Measurements from ENCODE around the gene PRG2. TPM values are rescaled to one million over a fixed set of nuclear protein-coding genes. Genes with fewer than 3 reads are reported as not detected.

PRG2 gene
- polyA plus RNA-seq, 3 donors from 2014 or later = 0.19 TPM; not detected in 2

DNA sequence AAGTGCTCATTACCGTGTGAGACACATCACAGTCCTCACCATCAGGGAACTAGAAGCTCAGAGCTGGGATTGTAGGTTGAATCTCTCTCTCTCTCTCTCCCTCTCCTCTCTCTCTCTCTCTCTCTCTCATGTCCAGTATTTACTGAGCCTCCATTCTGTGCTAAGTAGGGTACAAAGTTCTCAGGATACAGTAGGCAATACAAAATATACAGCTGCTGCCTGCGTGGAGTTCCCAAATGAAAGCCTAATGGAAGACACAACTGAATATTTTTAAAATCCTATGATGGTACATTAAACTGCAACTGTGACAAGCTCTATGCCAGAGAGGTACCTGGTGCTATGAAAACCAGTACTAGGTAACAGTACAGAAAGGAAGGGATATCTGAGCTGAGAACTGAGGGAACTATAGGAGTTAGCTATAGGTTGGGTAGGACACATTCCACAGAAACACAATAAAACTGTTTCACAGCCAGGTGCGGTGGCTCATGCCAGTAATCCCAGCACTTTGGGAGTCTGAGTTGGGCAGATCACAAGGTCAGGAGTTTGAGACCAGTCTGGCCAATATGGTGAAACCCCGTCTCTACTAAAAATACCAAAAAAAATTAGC lies 9.6 kb upstream of the PRG2 start:
- H3K9me3 Mint-ChIP-seq = no peaks in the 10 kb centered on the region
- H3K4me3 Mint-ChIP-seq = no peak overlapping the region
- H3K27me3 Mint-ChIP-seq (ENCODE audit: low read depth in 3 of 3) = peaks cover 0 to 2% (median 2%) of the 10 kb centered on the region in 3 donors
- H3K36me3 Mint-ChIP-seq = peaks cover 0 to 2% (median 0%) of the 10 kb centered on the region in 3 donors
- H3K27ac Mint-ChIP-seq = no peak overlapping the region
- no peak for DNase-seq
- H3K4me1 Mint-ChIP-seq = no peaks in the 10 kb centered on the region

DNA sequence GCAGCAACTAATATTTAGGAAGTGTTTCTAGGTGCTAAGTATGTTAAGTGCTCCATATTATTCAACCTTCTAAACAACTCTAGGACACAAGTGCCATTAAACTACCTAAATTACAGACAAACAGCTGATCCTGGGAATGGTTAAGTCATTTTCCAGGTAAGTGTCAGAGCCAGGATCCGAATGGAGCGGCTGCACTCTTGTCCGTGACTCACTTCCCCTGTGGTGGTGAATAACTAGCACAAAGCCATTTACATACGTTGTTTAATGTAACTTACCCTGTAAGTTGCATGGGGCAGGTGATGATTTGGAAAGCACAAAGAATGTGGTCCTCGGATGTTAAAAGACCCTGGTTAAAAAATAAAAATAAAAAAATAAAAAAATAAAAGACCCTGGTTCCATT lies 8.8 kb upstream of the PRG2 start:
- Mint-ChIP-seq H3K36me3 (no peaks in the 10 kb centered on the region), H3K9me3 (no peaks in the 10 kb centered on the region), H3K4me1 (no peaks in the 10 kb centered on the region), H3K4me3 (no peak overlapping the region), H3K27ac (no peak overlapping the region), H3K27me3 (ENCODE audit: low read depth in 3 of 3) (peaks cover 0 to 2% (median 2%) of the 10 kb centered on the region in 3 donors)
- no peak for DNase-seq

DNA sequence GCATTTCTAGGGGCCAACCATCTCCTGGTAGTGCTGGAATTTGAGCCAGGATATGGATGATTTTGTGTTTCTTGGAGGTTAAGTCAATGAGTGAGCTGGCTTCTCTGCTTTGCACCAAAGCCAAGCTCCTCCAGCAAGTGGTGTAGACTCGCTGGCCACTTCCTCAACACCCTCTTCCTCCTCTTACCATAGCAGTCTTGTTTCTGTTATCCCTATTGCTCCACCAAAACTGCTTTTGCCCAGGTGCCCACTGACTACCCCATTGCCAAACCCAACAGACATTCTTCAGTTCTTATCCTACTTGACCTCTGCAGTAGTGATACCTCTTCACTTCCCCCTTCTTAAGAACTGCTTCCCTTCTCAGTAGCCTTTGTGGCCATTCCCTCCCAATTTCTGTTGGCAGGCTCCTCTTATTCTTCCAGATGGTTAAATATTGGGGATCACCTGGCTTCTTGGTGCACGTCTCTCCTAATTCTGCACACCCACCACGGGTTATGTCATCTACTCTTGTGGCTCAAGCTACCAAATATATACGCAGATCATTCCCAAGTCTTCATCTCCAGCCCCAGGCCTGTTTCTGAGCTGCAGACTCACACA lies 7.0 kb upstream of the PRG2 start:
- H3K4me3 Mint-ChIP-seq = no peak overlapping the region
- peaks cover 0 to 2% (median 2%) of the 10 kb centered on the region in 3 donors for H3K27me3 Mint-ChIP-seq (ENCODE audit: low read depth in 3 of 3)
- no peaks in the 10 kb centered on the region for H3K4me1 Mint-ChIP-seq

DNA sequence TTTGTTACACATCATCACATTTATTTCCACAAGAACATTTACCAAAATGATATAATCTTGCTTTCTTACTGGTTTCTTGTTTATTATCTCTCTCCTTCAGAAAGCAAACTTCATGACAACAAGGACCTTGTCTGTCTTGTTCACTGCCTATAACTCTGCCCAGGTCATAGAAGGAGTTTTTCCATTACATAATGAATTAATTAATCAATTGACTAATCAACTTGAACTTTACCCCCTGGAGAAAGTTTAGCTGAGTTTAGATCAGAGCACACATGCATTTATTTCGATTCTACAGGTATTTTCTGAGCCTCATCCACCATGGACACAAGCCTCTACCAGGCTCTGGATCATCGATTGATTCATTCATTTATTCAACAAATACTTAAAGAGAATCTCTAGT lies 6.3 kb upstream of the PRG2 start:
- no peaks in the 10 kb centered on the region for H3K36me3 Mint-ChIP-seq
- no peaks in the 10 kb centered on the region for H3K4me1 Mint-ChIP-seq
- no peak for DNase-seq
- H3K9me3 Mint-ChIP-seq = no peaks in the 10 kb centered on the region
- H3K4me3 Mint-ChIP-seq = no peak overlapping the region
- H3K27ac Mint-ChIP-seq = no peak overlapping the region
- peaks cover 0 to 4% (median 2%) of the 10 kb centered on the region in 3 donors for H3K27me3 Mint-ChIP-seq (ENCODE audit: low read depth in 3 of 3)

More for the DNA sequence above, 7.0 kb upstream of the PRG2 start:
- Mint-ChIP-seq H3K9me3 (no peaks in the 10 kb centered on the region), H3K36me3 (no peaks in the 10 kb centered on the region), H3K27ac (no peak overlapping the region)
- DNase-seq = no peak

DNA sequence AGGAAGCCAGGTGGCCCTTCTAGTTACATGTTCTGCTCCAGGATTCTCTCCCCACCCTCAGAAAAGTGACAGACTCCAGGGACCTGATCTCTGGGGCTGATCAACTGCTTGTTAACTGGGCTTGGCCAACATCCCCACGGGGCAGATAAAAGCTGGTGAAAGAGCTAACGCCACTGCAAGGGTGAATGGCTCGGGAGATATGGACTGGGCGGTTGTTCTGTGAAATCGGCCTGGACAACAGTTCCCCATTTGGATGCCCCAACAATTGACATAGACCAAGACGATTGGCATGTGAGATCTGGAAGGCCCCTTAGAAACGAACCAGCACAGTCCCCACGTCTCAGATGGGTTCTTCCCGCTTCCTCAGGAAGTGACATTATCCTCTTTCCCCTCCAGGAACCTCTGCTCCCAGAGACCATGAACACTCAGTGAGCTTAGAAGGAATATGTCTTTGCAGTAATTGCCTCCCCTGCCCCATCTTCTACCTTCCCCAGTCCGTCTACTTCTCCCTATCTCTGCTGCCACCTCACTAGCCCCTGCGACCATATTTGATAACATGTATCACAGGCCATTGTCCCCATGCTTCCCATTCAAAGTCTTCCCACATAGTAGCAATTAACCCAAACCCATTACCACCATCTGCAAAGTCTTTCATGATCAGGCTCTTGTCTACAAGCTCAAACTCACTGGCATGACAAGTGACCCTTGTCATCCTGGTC lies 5.6 kb upstream of the PRG2 start:
- Mint-ChIP-seq H3K27me3 (ENCODE audit: low read depth in 3 of 3) (peaks cover 0 to 2% (median 2%) of the 10 kb centered on the region in 3 donors), H3K27ac (no peak overlapping the region), H3K4me3 (no peak overlapping the region), H3K9me3 (no peaks in the 10 kb centered on the region), H3K4me1 (no peaks in the 10 kb centered on the region), H3K36me3 (no peaks in the 10 kb centered on the region)
- DNase-seq = no peak

DNA sequence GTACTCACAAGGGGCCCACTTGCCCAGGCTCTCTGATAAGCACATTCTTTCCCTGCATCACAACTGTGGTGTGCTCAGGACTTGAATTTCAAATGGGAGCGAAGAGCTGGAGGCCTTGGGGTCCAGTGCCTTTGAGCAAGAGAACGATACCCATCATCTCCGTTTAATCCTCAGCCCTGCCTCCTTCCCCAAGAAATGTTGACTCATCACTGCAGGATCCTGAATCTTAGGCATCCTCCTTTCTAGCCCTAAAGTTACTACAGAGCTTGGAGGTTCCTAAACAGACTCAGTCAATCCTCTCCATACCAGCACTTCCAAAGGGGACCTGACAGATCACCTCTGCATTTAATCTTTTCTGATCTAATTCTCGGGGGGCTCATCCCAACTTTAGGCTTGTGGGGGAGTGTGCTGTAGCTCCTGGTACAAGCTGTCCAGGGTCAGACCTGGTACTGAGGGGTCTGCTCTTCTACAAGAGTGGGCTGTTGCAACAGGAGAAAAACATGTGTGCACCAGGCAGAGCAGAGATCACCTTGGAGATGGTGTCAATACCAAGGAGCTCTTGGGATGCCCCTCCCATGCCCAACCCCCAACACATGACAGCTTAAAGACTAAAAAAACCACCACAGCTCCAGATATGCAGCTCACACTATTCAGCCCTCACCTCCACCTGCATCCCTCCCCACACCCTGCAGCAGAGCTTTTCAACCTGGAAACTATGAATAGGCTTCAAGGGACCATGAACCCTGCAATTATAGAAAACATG lies 3.9 kb upstream of the PRG2 start:
- H3K36me3 Mint-ChIP-seq = no peaks in the 10 kb centered on the region
- H3K9me3 Mint-ChIP-seq = no peaks in the 10 kb centered on the region
- no peak overlapping the region for H3K4me3 Mint-ChIP-seq
- no peak for DNase-seq
- no peaks in the 10 kb centered on the region for H3K4me1 Mint-ChIP-seq
- H3K27me3 Mint-ChIP-seq (ENCODE audit: low read depth in 3 of 3) = peaks cover 0 to 4% (median 2%) of the 10 kb centered on the region in 3 donors
- H3K27ac Mint-ChIP-seq = no peak overlapping the region

DNA sequence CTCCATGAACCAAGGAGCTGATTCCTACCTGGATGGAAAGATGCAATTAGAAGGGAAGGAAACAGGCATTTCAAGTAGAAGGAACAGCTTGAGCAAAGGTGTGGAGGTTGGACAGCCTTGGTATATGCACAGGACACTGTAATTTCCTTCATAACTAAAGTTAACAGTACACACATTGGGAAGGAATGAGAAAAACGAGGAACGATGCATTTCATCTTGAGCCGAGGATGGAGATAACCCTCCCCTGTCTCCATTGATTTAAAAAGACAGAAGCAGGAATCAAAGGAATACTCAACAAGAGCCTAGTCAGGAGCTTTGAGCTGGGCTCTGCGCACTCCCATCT lies 2.3 kb upstream of the PRG2 start:
- peaks cover 0 to 1% (median 0%) of the 10 kb centered on the region in 6 donors for H3K9me3 Mint-ChIP-seq
- H3K27ac Mint-ChIP-seq = no peak overlapping the region
- H3K36me3 Mint-ChIP-seq = no peaks in the 10 kb centered on the region
- no peak for DNase-seq
- H3K4me1 Mint-ChIP-seq = no peaks in the 10 kb centered on the region
- peaks cover 2 to 6% (median 3%) of the 10 kb centered on the region in 3 donors for H3K27me3 Mint-ChIP-seq (ENCODE audit: low read depth in 3 of 3)
- H3K4me3 Mint-ChIP-seq = no peak overlapping the region

DNA sequence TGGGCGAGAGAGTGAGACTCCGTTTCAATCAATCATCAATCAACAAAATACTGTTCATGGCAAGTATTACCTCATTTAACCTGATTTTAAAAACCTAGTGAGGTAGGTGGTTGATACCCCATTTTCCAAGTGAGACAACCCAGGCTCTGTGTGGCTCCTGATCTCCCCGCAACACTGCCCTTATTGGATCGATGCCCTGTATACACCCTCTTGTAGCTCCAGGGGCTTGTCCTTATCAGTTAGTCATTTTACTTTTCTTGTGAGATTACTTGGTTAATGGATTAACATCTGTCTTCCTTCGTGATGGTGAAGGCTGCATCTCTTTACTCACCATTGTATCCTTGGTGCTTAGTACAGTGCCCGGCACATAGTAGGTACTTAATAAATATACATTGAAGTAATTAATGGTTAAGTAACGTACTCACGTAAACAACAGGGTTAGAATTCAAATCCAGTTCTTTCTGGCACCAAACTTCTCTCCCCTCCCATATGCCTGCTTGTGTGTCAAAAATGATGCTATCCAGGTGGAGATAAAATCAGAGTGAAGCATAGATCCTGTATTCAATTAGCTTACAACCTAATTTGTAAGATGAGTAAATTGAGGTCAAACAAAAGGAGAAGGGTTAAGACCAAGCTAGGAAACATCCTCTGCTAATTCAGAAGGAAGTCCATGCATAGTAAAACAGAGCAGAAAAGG lies 1.8 kb upstream of the PRG2 start:
- H3K27ac Mint-ChIP-seq = no peak overlapping the region
- H3K36me3 Mint-ChIP-seq = no peaks in the 10 kb centered on the region
- no peaks in the 10 kb centered on the region for H3K4me1 Mint-ChIP-seq
- peaks cover 2 to 6% (median 3%) of the 10 kb centered on the region in 3 donors for H3K27me3 Mint-ChIP-seq (ENCODE audit: low read depth in 3 of 3)
- no peak overlapping the region for H3K4me3 Mint-ChIP-seq
- no peak for DNase-seq
- peaks cover 0 to 1% (median 0%) of the 10 kb centered on the region in 6 donors for H3K9me3 Mint-ChIP-seq

DNA sequence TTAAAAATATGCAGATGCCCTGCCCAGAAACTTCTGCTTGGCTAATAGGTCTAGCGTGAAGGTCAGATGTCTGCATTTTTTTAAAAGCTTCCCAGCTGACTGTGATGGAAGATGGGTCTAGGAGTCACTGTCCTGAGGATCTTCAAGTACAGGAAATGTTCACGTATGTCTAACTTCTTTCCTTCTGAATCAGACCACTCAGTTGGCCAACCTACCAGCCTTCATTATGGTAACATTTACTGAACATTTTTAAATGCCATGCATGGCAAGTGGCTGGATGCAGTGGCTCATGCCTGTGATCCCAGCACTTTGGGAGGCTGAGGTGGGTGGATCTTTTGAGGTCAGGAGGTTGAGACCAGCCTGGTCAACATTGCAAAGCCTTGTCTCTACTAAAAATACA lies 1.1 kb upstream of the PRG2 start:
- H3K36me3 Mint-ChIP-seq = no peaks in the 10 kb centered on the region
- no peak for DNase-seq
- H3K27ac Mint-ChIP-seq = no peak overlapping the region
- H3K9me3 Mint-ChIP-seq = peaks cover 0 to 1% (median 0%) of the 10 kb centered on the region in 6 donors
- peaks cover 3 to 6% (median 3%) of the 10 kb centered on the region in 3 donors for H3K27me3 Mint-ChIP-seq (ENCODE audit: low read depth in 3 of 3)
- H3K4me1 Mint-ChIP-seq = no peaks in the 10 kb centered on the region
- no peak overlapping the region for H3K4me3 Mint-ChIP-seq

DNA sequence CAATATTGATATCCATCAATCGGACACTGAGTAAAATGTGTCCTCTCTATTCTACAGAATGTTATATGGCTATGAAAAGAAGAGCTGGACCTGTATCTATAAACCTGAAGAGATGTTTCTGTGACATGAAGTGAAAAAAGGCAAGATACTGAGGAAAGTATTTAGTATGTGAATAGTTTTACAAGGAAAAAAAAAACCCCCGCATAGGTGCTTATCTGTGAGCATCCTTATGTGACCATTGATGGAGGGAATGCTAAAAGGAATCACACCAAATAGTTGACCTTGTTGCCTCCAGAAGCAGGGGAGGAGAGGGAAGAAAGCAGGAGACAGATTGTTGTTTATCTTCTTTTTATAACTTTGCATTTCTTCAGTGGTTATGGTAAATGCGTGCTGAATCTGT lies 661 bp upstream of the PRG2 start:
- DNase-seq = no peak
- no peak overlapping the region for H3K4me3 Mint-ChIP-seq
- peaks cover 4 to 6% (median 4%) of the 10 kb centered on the region in 3 donors for H3K27me3 Mint-ChIP-seq (ENCODE audit: low read depth in 3 of 3)
- no peaks in the 10 kb centered on the region for H3K36me3 Mint-ChIP-seq
- H3K9me3 Mint-ChIP-seq = peaks cover 0 to 1% (median 0%) of the 10 kb centered on the region in 6 donors
- H3K27ac Mint-ChIP-seq = no peak overlapping the region
- no peaks in the 10 kb centered on the region for H3K4me1 Mint-ChIP-seq

DNA sequence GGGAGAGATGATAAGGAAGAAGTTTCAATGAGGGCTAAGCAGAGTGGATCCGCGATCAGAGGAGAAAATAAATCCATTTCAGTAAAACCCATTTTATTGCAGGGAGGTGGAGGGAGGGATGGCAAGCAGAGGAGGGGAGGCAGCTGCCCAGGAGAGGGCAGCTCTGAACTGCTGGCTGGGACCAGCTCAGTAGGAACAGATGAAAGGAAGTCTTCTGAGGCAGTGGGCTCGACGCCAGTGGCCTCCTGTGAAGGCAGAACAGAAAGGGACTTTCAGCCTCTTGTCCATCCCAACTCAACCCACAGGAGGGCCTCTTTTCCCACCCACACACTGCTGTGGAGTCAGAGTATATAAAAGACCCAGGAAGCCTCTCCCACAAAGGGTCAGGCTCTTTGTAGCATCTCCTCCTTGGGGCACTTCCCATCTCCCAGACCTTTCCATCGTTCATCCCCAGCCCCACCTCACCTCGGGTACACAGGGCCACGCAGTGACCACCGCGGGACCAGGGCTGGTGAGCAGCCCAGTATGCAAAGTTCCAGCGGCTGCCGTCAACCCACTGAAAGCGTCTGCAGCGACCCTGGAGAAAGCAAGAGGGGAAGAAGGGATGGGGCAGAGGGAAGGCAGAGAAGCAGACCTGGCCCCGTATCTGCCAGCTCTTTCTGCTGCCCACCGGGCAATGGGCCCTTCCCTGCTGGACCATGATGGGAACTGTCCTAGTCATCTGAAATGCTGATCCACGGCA lies 3.0 kb downstream of the PRG2 start:
- no peaks in the 10 kb centered on the region for H3K36me3 Mint-ChIP-seq
- H3K27ac Mint-ChIP-seq = no peak overlapping the region
- H3K27me3 Mint-ChIP-seq (ENCODE audit: low read depth in 3 of 3) = peaks cover 4 to 10% (median 4%) of the 10 kb centered on the region in 3 donors
- peaks cover 0 to 1% (median 0%) of the 10 kb centered on the region in 6 donors for H3K9me3 Mint-ChIP-seq
- DNase-seq = no peak
- no peaks in the 10 kb centered on the region for H3K4me1 Mint-ChIP-seq
- H3K4me3 Mint-ChIP-seq = no peak overlapping the region

DNA sequence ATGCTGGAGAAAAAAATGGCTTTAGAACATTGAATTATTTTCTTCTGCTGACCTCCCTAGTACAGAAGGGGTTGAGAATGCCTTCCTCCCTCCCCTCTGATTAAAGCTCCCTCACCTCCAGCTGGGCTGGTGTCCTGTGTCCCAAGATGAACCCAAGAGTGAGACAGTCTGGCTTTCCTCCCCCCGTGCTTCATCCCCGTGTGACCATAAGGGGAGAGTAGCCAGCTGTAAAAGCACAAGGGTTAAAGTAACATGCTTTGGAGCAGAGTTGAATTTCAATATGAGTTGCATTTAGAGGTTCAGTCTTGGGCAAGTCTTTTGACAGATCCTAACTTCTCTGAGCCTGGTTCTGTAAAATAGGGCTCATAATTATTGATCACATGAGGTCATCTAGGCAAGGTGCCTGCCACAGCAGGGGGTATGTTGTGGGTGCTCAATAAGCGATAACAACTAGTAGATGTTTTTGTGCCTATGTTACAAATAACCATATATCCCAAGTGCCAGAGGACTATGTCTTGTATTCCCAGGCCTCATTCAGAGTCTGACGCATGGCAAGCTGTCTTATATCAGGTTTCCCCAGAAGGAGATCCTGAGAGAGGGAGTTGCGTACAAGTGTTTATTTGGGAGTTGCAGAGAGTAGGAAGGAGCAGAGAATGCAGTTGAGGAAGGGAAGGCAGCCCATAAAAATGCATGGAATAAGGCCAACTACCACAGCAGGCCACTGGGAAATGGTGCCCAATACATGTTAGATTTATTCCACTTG lies 4.1 kb downstream of the PRG2 start:
- H3K4me3 Mint-ChIP-seq = no peak overlapping the region
- DNase-seq = no peak
- H3K27ac Mint-ChIP-seq = no peak overlapping the region
- H3K4me1 Mint-ChIP-seq = no peaks in the 10 kb centered on the region
- H3K9me3 Mint-ChIP-seq = peaks cover 0 to 1% (median 0%) of the 10 kb centered on the region in 6 donors
- H3K27me3 Mint-ChIP-seq (ENCODE audit: low read depth in 3 of 3) = peaks cover 4 to 12% (median 7%) of the 10 kb centered on the region in 3 donors
- H3K36me3 Mint-ChIP-seq = no peaks in the 10 kb centered on the region

Data from immature natural killer cell (primary cell).